AG04450 (cell line): ENCODE measurements around the gene DOP1A. TPM values are rescaled to one million over a fixed set of nuclear protein-coding genes. Genes with fewer than 3 reads are reported as not detected.

Source experiments
- CTCF ChIA-PET: fragments of 300-600, 350-600 bp; formaldehyde crosslinking; extraction: SDS; loops from one replicate; lab custom pipeline; 2022; ENCODE audit warnings: antibody characterized with exemption, inconsistent platforms; lab: Charles Lee
- POLR2A ChIA-PET: fragments of 350-600 bp; formaldehyde crosslinking; extraction: SDS; loops from one replicate; lab custom pipeline; 2021; ENCODE audit warnings: antibody characterized with exemption, inconsistent platforms; lab: Yijun Ruan, JAX
- DNase-seq: peaks from one replicate; pipeline ENCODE4 v3.0.0-alpha.2; 2011; ENCODE audit warnings: low read depth, low spot score
- H3K27ac ChIP-seq: one replicate; pipeline ENCODE4 v1.5.1; 2012; ENCODE audit warnings: low read depth, low read length, control low read depth
- H3K27me3 ChIP-seq: one replicate; pipeline ENCODE4 v1.6.0; 2012; ENCODE audit warnings: low read length; ENCODE audit not compliant: control insufficient read depth, insufficient read depth
- H3K4me3 ChIP-seq: 2 replicates; pipeline ENCODE4 v1.5.1; 2011; ENCODE audit warnings: mild to moderate bottlenecking, low read depth, low read length, control low read depth
- H3K9me3 ChIP-seq: 2 replicates; pipeline ENCODE4 v1.5.1; 2012; ENCODE audit warnings: low read length; ENCODE audit not compliant: control insufficient read depth, insufficient read depth
- CTCF ChIP-seq: IDR thresholded peaks from 2 replicates; pipeline ENCODE4 v1.5.1; 2011; ENCODE audit warnings: low read depth, low read length, control low read depth, inconsistent platforms
- polyA plus RNA-seq: library from polyadenylated mRNA; depleted of rRNA; stranded (reverse); fragments of >200 nt; gene quantifications from 2 replicates; pipeline ENCODE4 v1.2.3, GENCODE V29; 2011

The DOP1A gene
- polyA plus RNA-seq, 1 experiment = 14.6 TPM

GRCh38 chr6:83125425-83125824 lies 58.0 kb downstream of the DOP1A start:
- DNase-seq = no peak
- no peak overlapping the region for H3K27ac ChIP-seq
- POLR2A ChIA-PET = no interaction called here
- CTCF ChIA-PET = no interaction called here
- TF ChIP-seq CTCF = no peak
- H3K4me3 ChIP-seq = no peak overlapping the region
- H3K9me3 ChIP-seq = no peaks in the 10 kb centered on the region
- H3K27me3 ChIP-seq = no peaks in the 10 kb centered on the region

GRCh38 chr6:83126223-83126622 lies 58.8 kb downstream of the DOP1A start:
- no peaks in the 10 kb centered on the region for H3K27me3 ChIP-seq
- POLR2A ChIA-PET = no interaction called here
- CTCF ChIA-PET = interaction anchor here (2.3 kb wide), 1 partner anchor 60 kb away, joined by 17 read pairs; the partner anchor contains the start of genes DOP1A and UBE3D

GRCh38 chr6:83126807-83127206 lies 59.3 kb downstream of the DOP1A start:
- Histone ChIP-seq H3K27ac (no peak overlapping the region), H3K9me3 (no peaks in the 10 kb centered on the region), H3K4me3 (no peak overlapping the region), H3K27me3 (no peaks in the 10 kb centered on the region)
- DNase-seq = no peak
- TF ChIP-seq CTCF = no peak
- POLR2A ChIA-PET = no interaction called here
- CTCF ChIA-PET = interaction anchor here (2.3 kb wide), 1 partner anchor 60 kb away, joined by 17 read pairs; the partner anchor contains the start of genes DOP1A and UBE3D

More at GRCh38 chr6:83126223-83126622, 58.8 kb downstream of the DOP1A start:
- Histone ChIP-seq H3K9me3 (no peaks in the 10 kb centered on the region), H3K27ac (no peak overlapping the region), H3K4me3 (no peak overlapping the region)
- TF ChIP-seq CTCF = no peak
- no peak for DNase-seq

GRCh38 chr6:83127258-83127657 lies 59.8 kb downstream of the DOP1A start:
- POLR2A ChIA-PET = no interaction called here
- Histone ChIP-seq H3K9me3 (no peaks in the 10 kb centered on the region), H3K27me3 (no peaks in the 10 kb centered on the region), H3K27ac (no peak overlapping the region), H3K4me3 (no peak overlapping the region)
- no peak for DNase-seq
- CTCF ChIA-PET = interaction anchor here (2.3 kb wide), 1 partner anchor 61 kb away, joined by 17 read pairs; the partner anchor contains the start of genes DOP1A and UBE3D
- TF ChIP-seq CTCF = no peak

- ChIA-PET POLR2A (no interaction called here), CTCF (interaction anchor here (2.3 kb wide), 1 partner anchor 61 kb away, joined by 17 read pairs; the partner anchor contains the start of genes DOP1A and UBE3D)
- TF ChIP-seq CTCF = no peak
- H3K27me3 ChIP-seq = no peaks in the 10 kb centered on the region
- no peak overlapping the region for H3K4me3 ChIP-seq
- H3K9me3 ChIP-seq = no peaks in the 10 kb centered on the region
- peak; percentile 10 for DNase-seq
- H3K27ac ChIP-seq = peak overlapping the region; percentile 75
Observed at GRCh38 chr6:83127976-83128375, 60.5 kb downstream of the DOP1A start.
